Cardiac fibroblast (primary cell): ENCODE results near the gene RNF223.

Experiments used
- DNase-seq, 2 donors: peaks; one replicate each; pipeline versions ENCODE4 v3.0.0 to v3.0.0-alpha.2; 2010; ENCODE audit warnings: low read depth in 2 of 2
- H3K4me3 ChIP-seq, 2 donors: replicated peaks in 1 of 2; 1 replicate in 1 of 2; 2 replicates in 1 of 2; pipeline ENCODE4 v1.5.1; 2011; ENCODE audit warnings: low read depth in 2 of 2, low read length in 2 of 2, mild to moderate bottlenecking in 2 of 2, moderate library complexity in 1 of 2
- TF ChIP-seq, protein P1 (sequence below): IDR thresholded peaks from one replicate; pipeline ENCODE4 v1.5.1; 2011; ENCODE audit warnings: low read depth, mild to moderate bottlenecking, low read length, inconsistent platforms

Gene RNF223

DNA sequence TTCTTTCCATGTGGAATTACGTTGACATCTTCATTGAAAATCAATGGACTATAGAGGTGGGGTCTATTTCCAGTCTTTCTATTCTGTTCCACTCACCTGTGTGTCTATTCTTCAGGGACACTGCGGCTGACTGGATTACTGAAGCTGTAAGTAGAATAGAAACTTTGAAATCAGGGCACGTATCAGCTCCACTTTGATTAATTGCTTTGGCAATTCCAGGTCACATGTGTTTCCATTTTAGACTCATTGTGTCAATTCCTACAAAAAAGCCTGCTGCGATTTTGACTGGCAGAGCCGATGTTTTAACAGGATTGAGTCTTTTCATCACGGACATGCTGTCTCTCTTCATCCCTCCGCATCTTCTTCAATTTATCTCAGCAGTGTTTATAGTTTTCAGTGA lies 20.9 kb upstream of the RNF223 start:
- TF ChIP-seq, protein P1, sequence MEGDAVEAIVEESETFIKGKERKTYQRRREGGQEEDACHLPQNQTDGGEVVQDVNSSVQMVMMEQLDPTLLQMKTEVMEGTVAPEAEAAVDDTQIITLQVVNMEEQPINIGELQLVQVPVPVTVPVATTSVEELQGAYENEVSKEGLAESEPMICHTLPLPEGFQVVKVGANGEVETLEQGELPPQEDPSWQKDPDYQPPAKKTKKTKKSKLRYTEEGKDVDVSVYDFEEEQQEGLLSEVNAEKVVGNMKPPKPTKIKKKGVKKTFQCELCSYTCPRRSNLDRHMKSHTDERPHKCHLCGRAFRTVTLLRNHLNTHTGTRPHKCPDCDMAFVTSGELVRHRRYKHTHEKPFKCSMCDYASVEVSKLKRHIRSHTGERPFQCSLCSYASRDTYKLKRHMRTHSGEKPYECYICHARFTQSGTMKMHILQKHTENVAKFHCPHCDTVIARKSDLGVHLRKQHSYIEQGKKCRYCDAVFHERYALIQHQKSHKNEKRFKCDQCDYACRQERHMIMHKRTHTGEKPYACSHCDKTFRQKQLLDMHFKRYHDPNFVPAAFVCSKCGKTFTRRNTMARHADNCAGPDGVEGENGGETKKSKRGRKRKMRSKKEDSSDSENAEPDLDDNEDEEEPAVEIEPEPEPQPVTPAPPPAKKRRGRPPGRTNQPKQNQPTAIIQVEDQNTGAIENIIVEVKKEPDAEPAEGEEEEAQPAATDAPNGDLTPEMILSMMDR, result no peak
- H3K4me3 ChIP-seq, result no peak overlapping the region
- no peak for DNase-seq

DNA sequence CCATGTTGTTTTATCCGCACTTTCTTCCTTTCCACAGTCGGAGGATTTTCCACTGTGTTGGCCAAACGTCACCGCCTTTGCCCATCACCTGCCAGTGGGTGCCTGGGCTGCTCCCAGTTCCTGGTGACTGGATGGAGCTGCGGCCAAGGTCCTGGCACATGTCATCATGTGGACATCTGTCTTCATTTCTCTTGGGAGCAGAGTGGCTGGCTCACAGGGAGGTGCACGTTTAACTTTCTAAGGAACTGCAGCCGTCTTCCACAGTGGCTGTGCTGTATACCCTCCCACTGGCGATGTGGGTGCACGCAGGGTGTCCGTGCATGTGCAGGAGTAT lies 19.5 kb upstream of the RNF223 start:
- TF ChIP-seq, protein P1, result no peak
- H3K4me3 ChIP-seq, result no peak overlapping the region
- no peak for DNase-seq

- H3K4me3 ChIP-seq, result no peak overlapping the region
- DNase-seq, result no peak
- TF ChIP-seq, protein P1, result no peak
These were observed 18.9 kb upstream of the RNF223 start for GRCh38 chr1:1092894-1093609.

- H3K4me3 ChIP-seq, result no peak overlapping the region
- no peak for DNase-seq
These were observed 18.2 kb upstream of the RNF223 start for GRCh38 chr1:1092149-1092855.

DNA sequence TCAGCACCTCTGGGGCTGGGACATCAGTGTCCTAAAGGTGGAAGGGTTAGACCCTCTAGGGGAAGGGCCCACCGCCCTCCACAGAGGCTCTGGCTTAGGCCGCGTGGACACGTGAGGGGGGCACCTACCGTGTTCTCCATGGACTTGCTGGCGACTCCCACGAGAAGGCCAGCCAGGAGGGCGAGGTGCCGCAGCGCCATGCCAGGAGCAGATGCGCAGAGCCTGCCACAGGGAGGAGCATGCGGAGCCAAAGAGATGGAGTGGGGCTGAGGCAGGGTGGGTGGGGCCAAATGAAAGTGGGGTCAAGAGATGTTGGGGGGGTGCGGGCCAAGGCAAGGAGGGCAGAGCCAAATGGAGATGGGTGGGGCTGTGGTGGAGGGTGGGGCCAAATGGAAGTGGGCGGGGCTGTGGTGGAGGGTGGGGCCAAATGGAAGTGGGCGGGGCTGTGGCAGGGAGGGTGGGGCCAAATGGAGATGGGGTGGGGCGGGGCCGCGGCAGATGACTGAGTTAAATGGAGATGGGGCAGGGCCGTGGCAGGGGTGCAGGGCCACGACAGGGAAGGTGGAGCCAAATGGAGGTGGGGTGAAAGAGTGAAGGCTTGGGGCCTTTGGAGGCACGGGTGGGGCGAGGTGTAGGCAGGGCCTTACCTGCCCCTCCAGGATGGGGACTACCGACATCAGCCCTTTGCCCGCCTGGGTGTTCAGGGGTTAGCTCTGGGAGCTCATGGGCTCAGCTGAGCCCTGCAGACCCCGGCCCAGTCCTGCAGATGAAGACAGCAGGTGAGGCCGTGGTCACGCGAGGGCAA lies 17.4 kb upstream of the RNF223 start:
- DNase-seq, result no peak
- TF ChIP-seq, protein P1, result no peak
- no peak overlapping the region for H3K4me3 ChIP-seq

More at GRCh38 chr1:1092149-1092855, 18.2 kb upstream of the RNF223 start:
- TF ChIP-seq, protein P1, result no peak

GRCh38 chr1:1090424-1091343 lies 16.6 kb upstream of the RNF223 start:
- H3K4me3 ChIP-seq, result no peak overlapping the region
- TF ChIP-seq, protein P1, result no peak

More at GRCh38 chr1:1090424-1091343, 16.6 kb upstream of the RNF223 start:
- DNase-seq, result no peak
